RWPE2 (cell line): ENCODE measurements around the gene CHMP3.
"Not testable (repeated sequence)": the region's sequence is repeated elsewhere in the genome, so short reads cannot be mapped to it uniquely, and the experiment has no call there.

Experiments
- ATAC-seq: fragments of 200-7000 bp; cut with Tn5 transposase; 3 replicates; pipeline ENCODE4 v1.9.1; 2021; ENCODE audit warnings: low read depth
- DNase-seq: peaks from one replicate; pipeline ENCODE4 v3.0.0-alpha.2; 2020; ENCODE audit warnings: low spot score
- H3K27ac ChIP-seq: fragments of 450-650 bp; 2 replicates; pipeline ENCODE4 v1.5.1; 2017; ENCODE audit warnings: mild to moderate bottlenecking; ENCODE audit not compliant: poor library complexity, severe bottlenecking
- H3K27me3 ChIP-seq: fragments of 250-450 bp; sonication (Bioruptor Pico); 2 replicates; pipeline ENCODE4 v1.5.1; 2021; ENCODE audit warnings: mild to moderate bottlenecking, moderate library complexity; ENCODE audit not compliant: insufficient read depth, poor library complexity, severe bottlenecking
- H3K36me3 ChIP-seq: fragments of 250-450 bp; sonication (Bioruptor Pico); 2 replicates; pipeline ENCODE4 v1.5.1; 2020; ENCODE audit warnings: low read depth, mild to moderate bottlenecking, moderate library complexity
- H3K4me1 ChIP-seq: fragments of 250-450 bp; sonication (Bioruptor Pico); 2 replicates; pipeline ENCODE4 v1.5.1; 2021; ENCODE audit warnings: mild to moderate bottlenecking, moderate library complexity; ENCODE audit not compliant: insufficient read depth, poor library complexity, severe bottlenecking
- H3K4me3 ChIP-seq: fragments of 250-450 bp; sonication (Bioruptor Pico); 2 replicates; pipeline ENCODE4 v1.5.1; 2021; ENCODE audit warnings: mild to moderate bottlenecking, moderate library complexity; ENCODE audit not compliant: severe bottlenecking
- H3K9me3 ChIP-seq: fragments of 250-450 bp; sonication (Bioruptor Pico); 2 replicates; pipeline ENCODE4 v1.5.1; 2021; ENCODE audit warnings: mild to moderate bottlenecking, moderate library complexity; ENCODE audit not compliant: severe bottlenecking
- CTCF ChIP-seq: fragments of 450-650 bp; IDR thresholded peaks from one replicate; pipeline ENCODE4 v1.5.1; 2017; ENCODE audit warnings: mild to moderate bottlenecking, moderate library complexity; ENCODE audit not compliant: poor library complexity, severe bottlenecking

The CHMP3 gene

GRCh38 chr2:86500325-86501083, 62.7 kb downstream of the CHMP3 start:
- ATAC-seq = no peak
- no peak for TF ChIP-seq CTCF

GRCh38 chr2:86499326-86499725, 63.9 kb downstream of the CHMP3 start:
- TF ChIP-seq CTCF = no peak
- H3K27ac ChIP-seq = no peak overlapping the region
- ATAC-seq (no peak), DNase-seq (no peak)
- no peaks in the 10 kb centered on the region for H3K27me3 ChIP-seq
- no peak overlapping the region for H3K4me3 ChIP-seq
- H3K9me3 ChIP-seq = peaks cover 5% of the 10 kb centered on the region
- H3K36me3 ChIP-seq = peaks cover 52% of the 10 kb centered on the region
- H3K4me1 ChIP-seq = peaks cover 9% of the 10 kb centered on the region

More at GRCh38 chr2:86500325-86501083, 62.7 kb downstream of the CHMP3 start:
- Histone ChIP-seq H3K36me3 (peaks cover 50% of the 10 kb centered on the region), H3K4me3 (no peak overlapping the region), H3K27me3 (no peaks in the 10 kb centered on the region), H3K9me3 (peaks cover 5% of the 10 kb centered on the region), H3K27ac (no peak overlapping the region), H3K4me1 (peaks cover 9% of the 10 kb centered on the region)
- no peak for DNase-seq

GRCh38 chr2:86498468-86499260, 64.6 kb downstream of the CHMP3 start:
- H3K4me3 ChIP-seq = no peak overlapping the region
- no peak for TF ChIP-seq CTCF
- ATAC-seq (peak; percentile 89), DNase-seq (no peak)
- H3K4me1 ChIP-seq = peaks cover 9% of the 10 kb centered on the region
- peaks cover 5% of the 10 kb centered on the region for H3K9me3 ChIP-seq
- H3K36me3 ChIP-seq = peaks cover 47% of the 10 kb centered on the region
- no peak overlapping the region for H3K27ac ChIP-seq
- no peaks in the 10 kb centered on the region for H3K27me3 ChIP-seq

GRCh38 chr2:86496391-86496790, 66.9 kb downstream of the CHMP3 start:
- peaks cover 62% of the 10 kb centered on the region for H3K36me3 ChIP-seq
- not testable (repeated sequence) for DNase-seq, H3K27ac ChIP-seq, H3K4me1 ChIP-seq, H3K9me3 ChIP-seq, H3K4me3 ChIP-seq, H3K27me3 ChIP-seq, ATAC-seq

- Histone ChIP-seq H3K9me3 (no peaks in the 10 kb centered on the region), H3K4me3 (no peak overlapping the region), H3K36me3 (peaks cover 77% of the 10 kb centered on the region), H3K27ac (no peak overlapping the region), H3K27me3 (no peaks in the 10 kb centered on the region), H3K4me1 (no peaks in the 10 kb centered on the region)
- ATAC-seq (no peak), DNase-seq (no peak)
- no peak for TF ChIP-seq CTCF
Observed at GRCh38 chr2:86492048-86492453, 71.2 kb downstream of the CHMP3 start.
